Urinary bladder (tissue), 2 donors: Measurements from ENCODE around the gene BTBD8. TPM values are rescaled to one million over a fixed set of nuclear protein-coding genes. Genes with fewer than 3 reads are reported as not detected.

ENCODE experiments used
- polyA plus RNA-seq: library from polyadenylated mRNA; stranded (reverse); fragments of 200-250 nt; gene quantifications from one replicate; pipeline ENCODE4 v1.2.3, GENCODE V29; 2013
- total RNA-seq: library from RNA; depleted of rRNA; stranded (reverse); fragments of >200 nt; gene quantifications from one replicate; pipeline ENCODE4 v1.2.3, GENCODE V29; 2014
- donor health status: healthy.

BTBD8 gene
- total and polyA plus RNA-seq, 2 donors = 2.0 to 16.1 TPM

Other genes starting within 250 kb of the BTBD8 start
- gene TGFBR3, start 194.2 kb upstream of the BTBD8 start, total RNA-seq = 94.8 TPM
- 131 TPM for gene TGFBR3, start 194.2 kb upstream of the BTBD8 start, polyA plus RNA-seq
- not detected for gene BRDT, start 130.9 kb upstream of the BTBD8 start, total RNA-seq
- gene BRDT, start 130.9 kb upstream of the BTBD8 start, polyA plus RNA-seq = not detected
- gene EPHX4, start 50.4 kb upstream of the BTBD8 start, total RNA-seq = 0.69 TPM
- 0.81 TPM for gene EPHX4, start 50.4 kb upstream of the BTBD8 start, polyA plus RNA-seq
- not detected for gene SETSIP, start 4.9 kb upstream of the BTBD8 start, total RNA-seq
- not detected for gene SETSIP, start 4.9 kb upstream of the BTBD8 start, polyA plus RNA-seq
- not detected for gene C1orf146, start 137.6 kb downstream of the BTBD8 start, total RNA-seq
- gene C1orf146, start 137.6 kb downstream of the BTBD8 start, polyA plus RNA-seq = not detected
- 31.0 TPM for gene GLMN, start 218.6 kb downstream of the BTBD8 start, total RNA-seq
- gene GLMN, start 218.6 kb downstream of the BTBD8 start, polyA plus RNA-seq = 5.7 TPM
- 50.6 TPM for gene RPAP2, start 218.7 kb downstream of the BTBD8 start, total RNA-seq
- 8.3 TPM for gene RPAP2, start 218.7 kb downstream of the BTBD8 start, polyA plus RNA-seq